PC-9 (cell line): ENCODE results near the gene WNT4. TPM values are rescaled to one million over a fixed set of nuclear protein-coding genes. Genes with fewer than 3 reads are reported as not detected.

Experiments
- BruUV-seq: library from RNA; stranded (reverse); fragments of 400-500 nt; replicated peaks from 2 replicates; lab custom pipeline; 2021; lab: Mats Ljungman, UMichigan
- CTCF ChIA-PET: fragments of 300-600 bp; sonication (Branson Sonifier 250); formaldehyde crosslinking; loops from one replicate; lab custom pipeline; 2022; ENCODE audit warnings: antibody characterized with exemption; lab: Charles Lee
- POLR2A ChIA-PET: fragments of 300-600 bp; sonication (Branson Sonifier 250); formaldehyde crosslinking; loops from one replicate; lab custom pipeline; 2022; ENCODE audit warnings: antibody characterized with exemption; ENCODE audit not compliant: unreplicated experiment; lab: Charles Lee
- DNase-seq, 2 experiments: peaks; one replicate each; pipeline versions ENCODE4 v3.0.0 to v3.0.0-alpha.2; 2015 to 2022; ENCODE audit warnings: mixed read lengths in 1 of 2
- H2AFZ ChIP-seq: fragments of 200-600 bp; sonication (generic); 2 replicates; pipeline ENCODE4 v1.8.1; 2017; ENCODE audit warnings: antibody characterized with exemption
- H3F3A ChIP-seq: fragments of 200-600 bp; sonication (generic); 2 replicates; pipeline ENCODE4 v1.8.1; 2017; ENCODE audit warnings: antibody characterized with exemption, mild to moderate bottlenecking, low read depth; ENCODE audit not compliant: insufficient read depth
- H3K27ac ChIP-seq: fragments of 200-600 bp; sonication (generic); 2 replicates; pipeline ENCODE4 v1.6.1; 2016; ENCODE audit warnings: mixed run types
- H3K27me3 ChIP-seq: fragments of 200-600 bp; sonication (generic); 2 replicates; pipeline ENCODE4 v1.6.1; 2016; ENCODE audit warnings: low read depth, mixed run types; ENCODE audit not compliant: insufficient read depth
- H3K36me3 ChIP-seq: fragments of 200-600 bp; sonication (generic); 2 replicates; pipeline ENCODE4 v1.6.1; 2016; ENCODE audit warnings: low read depth, mixed run types
- H3K4me1 ChIP-seq: fragments of 200-600 bp; sonication (generic); replicated peaks from 2 replicates; pipeline ENCODE4 v1.6.1; 2016; ENCODE audit warnings: mixed run types; ENCODE audit not compliant: insufficient read depth
- H3K4me2 ChIP-seq: fragments of 200-600 bp; sonication (generic); 2 replicates; pipeline ENCODE4 v1.6.1; 2017; ENCODE audit warnings: mixed run types
- H3K4me3 ChIP-seq: fragments of 200-600 bp; sonication (generic); 2 replicates; pipeline ENCODE4 v1.6.1; 2016; ENCODE audit warnings: mixed run types
- H3K79me2 ChIP-seq: fragments of 200-600 bp; sonication (generic); 2 replicates; pipeline ENCODE4 v1.6.1; 2017; ENCODE audit warnings: low read depth, mixed run types
- H3K9me2 ChIP-seq: fragments of 200-600 bp; sonication (generic); 2 replicates; pipeline ENCODE4 v1.8.1; 2017; ENCODE audit warnings: mild to moderate bottlenecking; ENCODE audit not compliant: insufficient read depth
- H3K9me3 ChIP-seq: fragments of 200-600 bp; sonication (generic); 2 replicates; pipeline ENCODE4 v1.8.1; 2016; ENCODE audit warnings: low read depth; ENCODE audit not compliant: insufficient read depth
- H4K20me1 ChIP-seq: fragments of 200-600 bp; sonication (generic); 2 replicates; pipeline ENCODE4 v1.8.1; 2017; ENCODE audit not compliant: insufficient read depth
- CTCF ChIP-seq: fragments of 200-600 bp; sonication (generic); conservative IDR thresholded peaks from 2 replicates; pipeline ENCODE4 v1.6.1; 2017; ENCODE audit warnings: mixed run types, antibody characterized with exemption, mild to moderate bottlenecking, moderate library complexity
- EZH2 ChIP-seq: fragments of 200-600 bp; sonication (generic); IDR thresholded peaks from 2 replicates; pipeline ENCODE4 v1.8.0; 2017; ENCODE audit warnings: antibody characterized with exemption, low read depth
- intact Hi-C: fragments of 100-400 bp; cut with micrococcal nuclease; formaldehyde crosslinking; loops from one replicate; pipeline ENCODE4 v1.10.0; 2022; ENCODE audit not compliant: unreplicated experiment
- total RNA-seq: library from RNA; stranded (reverse); gene quantifications from 2 replicates; pipeline ENCODE4 v1.2.3, GENCODE V29; 2021

Gene WNT4
- total RNA-seq, 1 experiment from 2014 or later = 0.83 TPM

GRCh38 chr1:22123071-22123390 lies 19.9 kb downstream of the WNT4 start:
- Histone ChIP-seq H4K20me1 (no peaks in the 10 kb centered on the region), H3K27ac (no peak overlapping the region), H3K4me1 (no peaks in the 10 kb centered on the region), H2AFZ (no peak overlapping the region), H3K9me2 (no peaks in the 10 kb centered on the region), H3F3A (no peaks in the 10 kb centered on the region), H3K36me3 (no peaks in the 10 kb centered on the region), H3K27me3 (no peaks in the 10 kb centered on the region), H3K4me3 (no peak overlapping the region), H3K4me2 (no peak overlapping the region), H3K79me2 (no peaks in the 10 kb centered on the region), H3K9me3 (no peaks in the 10 kb centered on the region)
- ChIA-PET CTCF (no interaction called here), POLR2A (no interaction called here)
- no peak for DNase-seq
- intact Hi-C loops = no loop called here
- no peak for TF ChIP-seq CTCF
- BruUV-seq = no TSS peak

GRCh38 chr1:22122273-22123070 lies 20.4 kb downstream of the WNT4 start:
- intact Hi-C loops = no loop called here
- Histone ChIP-seq H3K4me1 (no peaks in the 10 kb centered on the region), H3K27ac (no peak overlapping the region), H3K79me2 (no peaks in the 10 kb centered on the region), H3K27me3 (no peaks in the 10 kb centered on the region), H3F3A (no peaks in the 10 kb centered on the region), H3K4me3 (no peak overlapping the region), H2AFZ (no peak overlapping the region), H3K9me3 (no peaks in the 10 kb centered on the region), H4K20me1 (no peaks in the 10 kb centered on the region), H3K9me2 (no peaks in the 10 kb centered on the region), H3K4me2 (no peak overlapping the region), H3K36me3 (no peaks in the 10 kb centered on the region)
- no TSS peak for BruUV-seq
- POLR2A ChIA-PET = no interaction called here
- CTCF ChIA-PET = no interaction called here
- no peak for DNase-seq
- TF ChIP-seq EZH2 (no peak), CTCF (no peak)

- H3K27me3 ChIP-seq = no peaks in the 10 kb centered on the region
- H3K79me2 ChIP-seq = no peaks in the 10 kb centered on the region
- H3K4me1 ChIP-seq = no peaks in the 10 kb centered on the region
- H3K27ac ChIP-seq = no peak overlapping the region
- ChIA-PET CTCF (no interaction called here), POLR2A (no interaction called here)
- H2AFZ ChIP-seq = no peak overlapping the region
- no peaks in the 10 kb centered on the region for H4K20me1 ChIP-seq
- H3F3A ChIP-seq = no peaks in the 10 kb centered on the region
- H3K4me2 ChIP-seq = no peak overlapping the region
- no peaks in the 10 kb centered on the region for H3K9me2 ChIP-seq
- H3K9me3 ChIP-seq = no peaks in the 10 kb centered on the region
- DNase-seq = no peak
- H3K4me3 ChIP-seq = no peak overlapping the region
- intact Hi-C loops = no loop called here
- no peak for TF ChIP-seq CTCF
- TF ChIP-seq EZH2 = no peak
- no TSS peak for BruUV-seq
- no peaks in the 10 kb centered on the region for H3K36me3 ChIP-seq
Measured at GRCh38 chr1:22121421-22121911, 21.4 kb downstream of the WNT4 start.
